RWPE2 (cell line): ENCODE results near the gene SH2B3.

Experiments used
- ATAC-seq: fragments of 200-7000 bp; cut with Tn5 transposase; 3 replicates; pipeline ENCODE4 v1.9.1; 2021; ENCODE audit warnings: low read depth
- DNase-seq: peaks from one replicate; pipeline ENCODE4 v3.0.0-alpha.2; 2020; ENCODE audit warnings: low spot score
- H3K27ac ChIP-seq: fragments of 450-650 bp; 2 replicates; pipeline ENCODE4 v1.5.1; 2017; ENCODE audit warnings: mild to moderate bottlenecking; ENCODE audit not compliant: poor library complexity, severe bottlenecking
- H3K27me3 ChIP-seq: fragments of 250-450 bp; sonication (Bioruptor Pico); 2 replicates; pipeline ENCODE4 v1.5.1; 2021; ENCODE audit warnings: mild to moderate bottlenecking, moderate library complexity; ENCODE audit not compliant: insufficient read depth, poor library complexity, severe bottlenecking
- H3K36me3 ChIP-seq: fragments of 250-450 bp; sonication (Bioruptor Pico); 2 replicates; pipeline ENCODE4 v1.5.1; 2020; ENCODE audit warnings: low read depth, mild to moderate bottlenecking, moderate library complexity
- H3K4me1 ChIP-seq: fragments of 250-450 bp; sonication (Bioruptor Pico); 2 replicates; pipeline ENCODE4 v1.5.1; 2021; ENCODE audit warnings: mild to moderate bottlenecking, moderate library complexity; ENCODE audit not compliant: insufficient read depth, poor library complexity, severe bottlenecking
- H3K4me3 ChIP-seq: fragments of 250-450 bp; sonication (Bioruptor Pico); 2 replicates; pipeline ENCODE4 v1.5.1; 2021; ENCODE audit warnings: mild to moderate bottlenecking, moderate library complexity; ENCODE audit not compliant: severe bottlenecking
- H3K9me3 ChIP-seq: fragments of 250-450 bp; sonication (Bioruptor Pico); 2 replicates; pipeline ENCODE4 v1.5.1; 2021; ENCODE audit warnings: mild to moderate bottlenecking, moderate library complexity; ENCODE audit not compliant: severe bottlenecking
- CTCF ChIP-seq: fragments of 450-650 bp; IDR thresholded peaks from one replicate; pipeline ENCODE4 v1.5.1; 2017; ENCODE audit warnings: mild to moderate bottlenecking, moderate library complexity; ENCODE audit not compliant: poor library complexity, severe bottlenecking

Gene SH2B3

GRCh38 chr12:111386885-111387284 is 18.8 kb upstream of the SH2B3 start:
- DNase-seq = no peak
- Histone ChIP-seq H3K4me1 (no peaks in the 10 kb centered on the region), H3K27ac (no peak overlapping the region), H3K36me3 (no peaks in the 10 kb centered on the region), H3K27me3 (no peaks in the 10 kb centered on the region), H3K4me3 (no peak overlapping the region), H3K9me3 (no peaks in the 10 kb centered on the region)
- no peak for ATAC-seq
- no peak for TF ChIP-seq CTCF

- Histone ChIP-seq H3K27ac (no peak overlapping the region), H3K9me3 (no peaks in the 10 kb centered on the region), H3K36me3 (no peaks in the 10 kb centered on the region), H3K27me3 (no peaks in the 10 kb centered on the region), H3K4me3 (no peak overlapping the region), H3K4me1 (no peaks in the 10 kb centered on the region)
- TF ChIP-seq CTCF = no peak
- DNase-seq (no peak), ATAC-seq (no peak)
Measured at GRCh38 chr12:111387747-111388323, 17.9 kb upstream of the SH2B3 start.

- Histone ChIP-seq H3K9me3 (no peaks in the 10 kb centered on the region), H3K4me1 (no peaks in the 10 kb centered on the region), H3K4me3 (no peak overlapping the region), H3K36me3 (no peaks in the 10 kb centered on the region), H3K27me3 (no peaks in the 10 kb centered on the region), H3K27ac (no peak overlapping the region)
- no peak for TF ChIP-seq CTCF
- no peak for DNase-seq
- ATAC-seq = 0 out of 3 replicates have a peak, but pooled peaks have one; percentile 44
Measured at GRCh38 chr12:111389635-111390034, 16.1 kb upstream of the SH2B3 start.

GRCh38 chr12:111390910-111391309 is 14.8 kb upstream of the SH2B3 start:
- H3K27me3 ChIP-seq = no peaks in the 10 kb centered on the region
- no peaks in the 10 kb centered on the region for H3K4me1 ChIP-seq
- TF ChIP-seq CTCF = no peak
- H3K9me3 ChIP-seq = no peaks in the 10 kb centered on the region
- no peak overlapping the region for H3K27ac ChIP-seq
- DNase-seq (no peak), ATAC-seq (no peak)
- H3K36me3 ChIP-seq = no peaks in the 10 kb centered on the region
- no peak overlapping the region for H3K4me3 ChIP-seq

GRCh38 chr12:111393700-111394300 is 11.9 kb upstream of the SH2B3 start:
- peak; percentile 73 for ATAC-seq
- Histone ChIP-seq H3K27me3 (no peaks in the 10 kb centered on the region), H3K9me3 (no peaks in the 10 kb centered on the region), H3K4me1 (peaks cover 7% of the 10 kb centered on the region), H3K36me3 (no peaks in the 10 kb centered on the region), H3K27ac (no peak overlapping the region), H3K4me3 (no peak overlapping the region)
- TF ChIP-seq CTCF = no peak
- DNase-seq = no peak
